Natural killer cell (primary cell): ENCODE data around the gene FFAR4. TPM values are rescaled to one million over a fixed set of nuclear protein-coding genes. Genes with fewer than 3 reads are reported as not detected.

Experiments
- ATAC-seq, 3 donors: fragments of 150-1000 bp in 2 of 3; fragments of 200-7000 bp in 1 of 3; cut with Tn5 transposase; 1 replicate in 1 of 3; 2 replicates in 2 of 3; pipeline ENCODE4 v1.10.0; 2021; ENCODE audit warnings: mild to moderate bottlenecking in 2 of 3, moderate library complexity in 2 of 3
- DNase-seq, 2 donors: peaks; one replicate each; pipeline versions ENCODE4 v3.0.0 to v3.0.0-alpha.2; 2013 to 2021; ENCODE audit warnings: mixed read lengths in 1 of 2
- H3K27ac ChIP-seq: one replicate; pipeline ENCODE4 v1.5.1; 2013; ENCODE audit warnings: mild to moderate bottlenecking, low read length
- H3K27me3 ChIP-seq: one replicate; pipeline ENCODE4 v1.6.1; 2013; ENCODE audit warnings: low read length; ENCODE audit not compliant: control insufficient read depth, insufficient read depth
- H3K36me3 ChIP-seq: one replicate; pipeline ENCODE4 v1.6.1; 2013; ENCODE audit warnings: low read length; ENCODE audit not compliant: control insufficient read depth, insufficient read depth
- H3K4me1 ChIP-seq: one replicate; pipeline ENCODE4 v1.6.1; 2013; ENCODE audit warnings: low read length; ENCODE audit not compliant: control insufficient read depth, insufficient read depth
- H3K4me3 ChIP-seq: one replicate; pipeline ENCODE4 v1.5.1; 2013; ENCODE audit warnings: low read length
- H3K9me3 ChIP-seq: one replicate; pipeline ENCODE4 v1.6.1; 2013; ENCODE audit warnings: low read length; ENCODE audit not compliant: control insufficient read depth, insufficient read depth
- H3K27ac Mint-ChIP-seq, 2 donors: one replicate each; pipeline ENCODE4 v1.8.0; 2022; ENCODE audit warnings: mild to moderate bottlenecking in 2 of 2, mixed read lengths in 2 of 2, moderate library complexity in 1 of 2
- H3K27me3 Mint-ChIP-seq, 2 donors: one replicate each; pipeline ENCODE4 v1.8.0; 2022; ENCODE audit warnings: low read depth in 2 of 2, mixed read lengths in 2 of 2
- H3K36me3 Mint-ChIP-seq: one replicate; pipeline ENCODE4 v1.8.0; 2022; ENCODE audit warnings: mixed read lengths
- H3K4me1 Mint-ChIP-seq, 2 donors: one replicate each; pipeline ENCODE4 v1.8.0; 2022; ENCODE audit warnings: mixed read lengths in 2 of 2
- H3K4me3 Mint-ChIP-seq: one replicate; pipeline ENCODE4 v1.8.0; 2022; ENCODE audit warnings: mild to moderate bottlenecking, moderate library complexity, mixed read lengths
- H3K9me3 Mint-ChIP-seq, 2 donors: one replicate each; pipeline ENCODE4 v1.8.0; 2022; ENCODE audit warnings: mixed read lengths in 2 of 2
- WGBS: methylation state at CpG from one replicate; pipeline ENCODE4 v1.1.7; 2013; ENCODE audit warnings: missing lambda C conversion rate; ENCODE audit not compliant: insufficient coverage; 5-methylcytosine and 5-hydroxymethylcytosine counted together
- intact Hi-C: fragments of 100-400 bp; cut with micrococcal nuclease; formaldehyde crosslinking; loops from one replicate; pipeline ENCODE4 v1.14.2; 2022
- total RNA-seq, 4 donors: library from RNA; stranded (reverse); fragments of 120-200 nt in 1 of 4; gene quantifications; one replicate each; pipeline versions ENCODE4 v1.2.3 to v1.2.4, GENCODE V29; 2013 to 2022
- TF ChIP-seq, protein P1 (sequence below): fragments of 200-600 bp; IDR thresholded peaks from one replicate; pipeline ENCODE4 v1.8.0; 2022; ENCODE audit warnings: antibody characterized with exemption

Gene FFAR4
- total RNA-seq, 3 donors from 2014 or later (not counting 1 experiment from before 2014, with no cell fraction given), result not detected

- H3K4me1 Mint-ChIP-seq, result no peaks in the 10 kb centered on the region
- H3K27me3 Mint-ChIP-seq, result peaks cover 1 to 9% of the 10 kb centered on the region in 2 donors
- TF ChIP-seq, protein P1, sequence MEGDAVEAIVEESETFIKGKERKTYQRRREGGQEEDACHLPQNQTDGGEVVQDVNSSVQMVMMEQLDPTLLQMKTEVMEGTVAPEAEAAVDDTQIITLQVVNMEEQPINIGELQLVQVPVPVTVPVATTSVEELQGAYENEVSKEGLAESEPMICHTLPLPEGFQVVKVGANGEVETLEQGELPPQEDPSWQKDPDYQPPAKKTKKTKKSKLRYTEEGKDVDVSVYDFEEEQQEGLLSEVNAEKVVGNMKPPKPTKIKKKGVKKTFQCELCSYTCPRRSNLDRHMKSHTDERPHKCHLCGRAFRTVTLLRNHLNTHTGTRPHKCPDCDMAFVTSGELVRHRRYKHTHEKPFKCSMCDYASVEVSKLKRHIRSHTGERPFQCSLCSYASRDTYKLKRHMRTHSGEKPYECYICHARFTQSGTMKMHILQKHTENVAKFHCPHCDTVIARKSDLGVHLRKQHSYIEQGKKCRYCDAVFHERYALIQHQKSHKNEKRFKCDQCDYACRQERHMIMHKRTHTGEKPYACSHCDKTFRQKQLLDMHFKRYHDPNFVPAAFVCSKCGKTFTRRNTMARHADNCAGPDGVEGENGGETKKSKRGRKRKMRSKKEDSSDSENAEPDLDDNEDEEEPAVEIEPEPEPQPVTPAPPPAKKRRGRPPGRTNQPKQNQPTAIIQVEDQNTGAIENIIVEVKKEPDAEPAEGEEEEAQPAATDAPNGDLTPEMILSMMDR, result no peak
Observed at GRCh38 chr10:93548376-93549071, 17.9 kb upstream of the FFAR4 start.

DNA sequence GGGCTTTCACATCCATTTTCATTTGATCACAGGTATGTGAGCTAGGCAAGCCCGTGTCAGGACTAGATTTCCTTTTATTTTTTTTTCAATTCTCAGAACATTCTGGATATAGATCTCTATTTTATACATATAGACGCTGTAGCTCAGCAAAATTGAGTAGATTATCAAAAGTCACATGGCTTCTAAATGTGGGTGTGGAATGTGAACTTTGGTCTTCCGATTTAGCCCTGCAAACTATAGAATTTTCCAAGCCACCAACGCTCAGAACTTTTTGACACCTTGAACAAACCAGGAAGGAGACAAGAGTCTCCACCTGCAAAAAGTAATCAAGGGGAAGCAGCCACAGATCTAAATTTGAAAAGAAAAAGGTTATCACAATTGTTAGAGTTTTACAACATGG is 15.9 kb upstream of the FFAR4 start:
- no peak overlapping the region for H3K27ac ChIP-seq
- no peak for ATAC-seq
- DNase-seq, result no peak
- no peak overlapping the region for H3K4me3 ChIP-seq
- no peaks in the 10 kb centered on the region for H3K4me1 ChIP-seq
- 94% methylated on average over 2 of the region's 4 CpGs for WGBS
- no peaks in the 10 kb centered on the region for H3K36me3 ChIP-seq
- no peaks in the 10 kb centered on the region for H3K27me3 ChIP-seq
- Mint-ChIP-seq H3K36me3 (no peaks in the 10 kb centered on the region), H3K4me3 (no peak overlapping the region), H3K4me1 (no peaks in the 10 kb centered on the region), H3K9me3 (no peaks in the 10 kb centered on the region), H3K27me3 (peaks cover 0 to 5% of the 10 kb centered on the region in 2 donors), H3K27ac (no peak overlapping the region)
- TF ChIP-seq, protein P1, result no peak
- intact Hi-C loops, result no loop called here
- no peaks in the 10 kb centered on the region for H3K9me3 ChIP-seq

More at GRCh38 chr10:93548376-93549071, 17.9 kb upstream of the FFAR4 start:
- Mint-ChIP-seq H3K36me3 (no peaks in the 10 kb centered on the region), H3K4me3 (no peak overlapping the region), H3K9me3 (no peaks in the 10 kb centered on the region), H3K27ac (no peak overlapping the region)
- Histone ChIP-seq H3K36me3 (no peaks in the 10 kb centered on the region), H3K9me3 (no peaks in the 10 kb centered on the region), H3K4me3 (no peak overlapping the region), H3K27me3 (no peaks in the 10 kb centered on the region), H3K4me1 (no peaks in the 10 kb centered on the region), H3K27ac (no peak overlapping the region)
- DNase-seq, result no peak
- no peak for ATAC-seq
- intact Hi-C loops, result no loop called here
- WGBS, result 89% methylated on average over 5 of the region's 5 CpGs

DNA sequence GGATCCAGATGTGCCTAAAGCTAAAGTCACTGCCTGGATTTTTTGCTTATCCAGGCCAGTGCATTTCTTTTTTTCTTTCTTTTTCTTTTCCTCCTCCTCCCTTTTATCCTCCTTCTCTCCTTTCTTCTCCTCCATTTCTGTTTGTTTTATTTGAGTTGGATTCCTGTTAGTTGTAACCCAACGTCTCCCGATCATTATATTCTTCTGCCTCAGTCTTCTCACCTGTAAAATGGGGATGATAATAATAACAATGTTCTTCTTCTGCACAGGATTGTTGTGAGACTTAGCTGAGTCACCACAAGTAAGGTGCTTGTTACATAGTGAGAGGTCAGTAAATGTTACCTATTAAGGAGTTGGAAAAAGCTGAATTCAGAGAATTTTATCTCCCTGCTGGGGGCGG is 13.7 kb upstream of the FFAR4 start:
- no peaks in the 10 kb centered on the region for H3K9me3 Mint-ChIP-seq
- TF ChIP-seq, protein P1, result no peak
- H3K27ac ChIP-seq, result no peak overlapping the region
- ATAC-seq (no peak), DNase-seq (no peak)
- H3K27ac Mint-ChIP-seq, result no peak overlapping the region
- no peaks in the 10 kb centered on the region for H3K9me3 ChIP-seq
- no peaks in the 10 kb centered on the region for H3K36me3 Mint-ChIP-seq
- H3K4me1 Mint-ChIP-seq, result no peaks in the 10 kb centered on the region
- WGBS, result 100% methylated on average over 1 of the region's 3 CpGs
- H3K4me3 Mint-ChIP-seq, result no peak overlapping the region
- no peaks in the 10 kb centered on the region for H3K4me1 ChIP-seq
- H3K27me3 Mint-ChIP-seq, result peaks cover 3 to 7% of the 10 kb centered on the region in 2 donors
- intact Hi-C loops, result no loop called here
- no peak overlapping the region for H3K4me3 ChIP-seq
- no peaks in the 10 kb centered on the region for H3K27me3 ChIP-seq
- H3K36me3 ChIP-seq, result no peaks in the 10 kb centered on the region
